Umbilical cord (tissue), 2 donors: ENCODE measurements around the gene TSPAN8. TPM values are rescaled to one million over a fixed set of nuclear protein-coding genes. Genes with fewer than 3 reads are reported as not detected.
"Not testable (repeated sequence)": the region's sequence is repeated elsewhere in the genome, so short reads cannot be mapped to it uniquely, and the experiment has no call there.

Experiments
- DNase-seq: peaks from one replicate; pipeline ENCODE4 v3.0.0-alpha.2; 2015; ENCODE audit warnings: low spot score
- total RNA-seq: library from RNA; depleted of rRNA; stranded (reverse); fragments of >200 nt; gene quantifications from one replicate; pipeline ENCODE4 v1.2.3, GENCODE V29; 2014; ENCODE audit warnings: low replicate concordance; ENCODE audit not compliant: insufficient read depth

Gene TSPAN8
- total RNA-seq, 1 donor from 2014 or later, result 3.6 TPM

- no peak for DNase-seq
Observed at GRCh38 chr12:71129364-71129763, 28.4 kb downstream of the TSPAN8 start.

- no peak for DNase-seq
Observed at GRCh38 chr12:71128191-71128788, 29.5 kb downstream of the TSPAN8 start.

DNA sequence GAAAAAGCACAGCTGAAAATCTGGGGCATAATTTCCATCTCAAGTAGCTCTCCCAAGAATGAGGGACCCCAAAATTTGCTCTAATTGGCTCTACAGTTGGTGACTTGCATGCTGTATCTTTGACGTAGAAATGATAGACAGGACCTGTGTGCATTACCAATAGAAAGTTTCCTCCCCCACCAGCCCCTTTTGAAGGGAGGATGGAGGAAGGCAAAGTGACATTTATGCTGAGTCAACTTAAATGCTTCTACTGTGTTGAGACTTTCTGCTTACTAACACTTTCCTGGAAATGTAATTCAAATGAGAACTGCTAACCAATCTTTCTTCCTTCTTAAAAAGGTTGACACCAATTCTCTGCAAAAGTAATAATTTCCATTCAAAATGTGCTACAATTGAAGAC is 31.9 kb downstream of the TSPAN8 start:
- no peak for DNase-seq

- no peak for DNase-seq
Observed at GRCh38 chr12:71125515-71125914, 32.3 kb downstream of the TSPAN8 start.

DNA sequence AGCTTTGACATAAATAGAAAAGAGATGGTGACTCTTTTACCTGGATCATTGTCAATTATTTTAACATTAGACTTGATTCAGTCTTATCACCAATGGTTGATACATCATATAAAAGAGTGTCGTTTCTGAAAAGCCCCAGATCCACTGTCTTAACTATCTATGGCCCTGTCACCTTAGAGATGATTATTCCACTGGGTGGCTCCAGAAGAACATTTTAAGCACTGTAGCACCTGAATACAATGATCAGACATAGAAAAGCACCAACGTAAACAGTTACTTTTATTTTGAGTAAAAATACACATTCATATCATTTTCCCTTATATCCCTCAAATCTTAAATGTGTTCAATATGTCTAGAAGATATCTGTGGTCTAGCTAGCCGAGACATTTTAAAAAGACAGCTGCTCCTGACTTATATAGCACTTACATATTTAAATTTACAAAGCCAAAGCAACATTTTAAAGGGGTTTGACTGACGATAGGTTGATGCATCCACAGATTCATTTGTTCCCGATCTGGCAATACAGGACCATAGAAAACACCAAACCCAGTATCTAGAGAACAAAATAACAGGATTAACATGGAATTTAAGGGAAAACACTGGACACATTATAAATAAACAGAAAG is 32.9 kb downstream of the TSPAN8 start:
- no peak for DNase-seq

GRCh38 chr12:71113148-71113547 is 44.7 kb downstream of the TSPAN8 start:
- DNase-seq, result not testable (repeated sequence)

- no peak for DNase-seq
Observed at GRCh38 chr12:71109834-71110233, 48.0 kb downstream of the TSPAN8 start.

DNA sequence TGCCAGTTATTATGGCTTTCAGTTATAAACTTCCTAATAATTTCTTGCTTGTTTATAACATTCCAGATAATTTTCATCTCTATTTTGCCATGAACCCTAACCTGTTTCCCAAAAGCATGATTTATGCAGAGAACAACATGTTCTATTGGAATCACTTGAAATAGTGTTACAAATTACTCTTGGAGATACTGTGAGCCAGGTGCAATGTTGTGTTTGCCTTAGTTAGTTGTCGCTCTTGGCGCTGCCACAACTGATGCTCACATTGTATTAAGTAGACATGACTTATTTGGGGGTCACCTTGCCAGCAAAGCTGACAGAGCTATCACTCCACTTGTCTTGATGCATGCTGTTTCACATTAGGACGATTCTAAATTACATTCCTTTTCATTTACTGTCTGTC is 49.4 kb downstream of the TSPAN8 start:
- DNase-seq, result no peak

GRCh38 chr12:71107936-71108335 is 49.9 kb downstream of the TSPAN8 start:
- DNase-seq, result peak; percentile 20

DNA sequence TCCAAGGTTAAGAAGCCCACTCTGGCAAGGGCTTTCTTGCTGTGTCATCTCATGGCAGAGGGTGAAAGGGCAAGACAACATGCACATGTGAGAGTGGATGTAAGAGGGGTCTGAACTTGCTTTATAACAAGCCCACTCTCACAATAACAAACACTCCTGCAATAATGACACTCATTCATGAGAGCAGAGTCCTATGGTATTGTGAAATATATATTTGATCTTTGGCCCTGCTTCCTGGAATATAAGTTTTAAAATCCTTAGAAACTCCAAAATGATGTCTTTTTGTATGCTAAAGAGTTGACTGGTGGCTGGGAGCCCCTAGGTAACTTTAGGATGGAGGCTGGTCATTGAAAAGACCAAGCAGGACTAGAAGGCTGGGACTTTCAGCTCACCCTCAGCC is 51.8 kb downstream of the TSPAN8 start:
- no peak for DNase-seq

- DNase-seq, result no peak
Observed at GRCh38 chr12:71092290-71092689, 65.5 kb downstream of the TSPAN8 start.

GRCh38 chr12:71090971-71091370 is 66.8 kb downstream of the TSPAN8 start:
- no peak for DNase-seq

DNA sequence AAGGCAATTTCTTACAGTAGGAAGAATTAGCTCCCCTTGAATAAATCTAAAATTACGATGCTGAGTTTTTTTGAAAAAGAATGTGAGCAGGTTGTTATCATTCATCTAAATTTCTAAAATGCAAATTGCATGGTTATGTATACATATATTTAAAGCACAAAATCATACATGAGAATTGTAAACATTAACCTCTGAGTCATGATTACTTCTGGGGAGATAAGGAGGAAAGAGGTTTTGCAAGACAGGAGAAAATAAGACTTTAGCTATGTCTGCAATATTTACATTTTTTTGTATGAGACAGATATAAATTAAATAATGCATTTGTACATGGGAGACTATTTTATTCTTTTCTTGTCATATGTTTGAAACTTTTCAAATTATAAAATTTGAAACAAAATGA is 72.2 kb downstream of the TSPAN8 start:
- DNase-seq, result no peak

- no peak for DNase-seq
Observed at GRCh38 chr12:71075743-71076142, 82.1 kb downstream of the TSPAN8 start.

Other genes starting within 250 kb of the TSPAN8 start
- gene PTPRR, start 237.3 kb downstream of the TSPAN8 start, total RNA-seq, result 17.3 TPM